Brain microvascular endothelial cell (primary cell): ENCODE results near the gene OR56B1.
"Not testable (repeated sequence)": the region's sequence is repeated elsewhere in the genome, so short reads cannot be mapped to it uniquely, and the experiment has no call there.

Source experiments
- DNase-seq: peaks from one replicate; pipeline ENCODE4 v3.0.0-alpha.2; 2020
- H3K27ac ChIP-seq: fragments of 250-450 bp; sonication (Bioruptor Pico); 2 replicates; pipeline ENCODE4 v1.5.1; 2020; ENCODE audit warnings: mild to moderate bottlenecking, moderate library complexity
- H3K27me3 ChIP-seq: fragments of 250-450 bp; sonication (Bioruptor Pico); replicated peaks from 2 replicates; pipeline ENCODE4 v1.5.1; 2020; ENCODE audit warnings: mild to moderate bottlenecking
- H3K36me3 ChIP-seq: fragments of 250-450 bp; sonication (Bioruptor Pico); replicated peaks from 2 replicates; pipeline ENCODE4 v1.5.1; 2020; ENCODE audit warnings: mild to moderate bottlenecking
- H3K4me3 ChIP-seq: 2 replicates; pipeline ENCODE4 v1.5.1; 2011; ENCODE audit warnings: low read depth, mild to moderate bottlenecking, control low read depth, low read length, moderate library complexity
- CTCF ChIP-seq: IDR thresholded peaks from 2 replicates; pipeline ENCODE4 v1.5.1; 2011; ENCODE audit warnings: low read depth, mild to moderate bottlenecking, moderate library complexity, low read length, control low read depth, inconsistent platforms; ENCODE audit errors: missing control alignments
- in situ Hi-C: cut with HindIII; loops from 2 replicates; pipeline ENCODE4 v1.10.0; 2017; ENCODE audit warnings: low sequenced_read_pairs, low pct_ligation_motif_present

OR56B1 gene

GRCh38 chr11:5700421-5701054, 35.7 kb upstream of the OR56B1 start:
- DNase-seq, result no peak
- Histone ChIP-seq H3K36me3 (peaks cover 17% of the 10 kb centered on the region), H3K27me3 (no peaks in the 10 kb centered on the region), H3K27ac (no peak overlapping the region), H3K4me3 (no peak overlapping the region)
- in situ Hi-C loops, result no loop called here
- no peak for TF ChIP-seq CTCF

GRCh38 chr11:5701055-5701577, 35.1 kb upstream of the OR56B1 start:
- Histone ChIP-seq H3K27me3 (no peaks in the 10 kb centered on the region), H3K4me3 (no peak overlapping the region), H3K36me3 (peaks cover 15% of the 10 kb centered on the region), H3K27ac (no peak overlapping the region)
- DNase-seq, result no peak
- in situ Hi-C loops, result no loop called here
- no peak for TF ChIP-seq CTCF

- no peak for TF ChIP-seq CTCF
- Histone ChIP-seq H3K36me3 (peaks cover 11% of the 10 kb centered on the region), H3K27ac (no peak overlapping the region), H3K4me3 (no peak overlapping the region), H3K27me3 (no peaks in the 10 kb centered on the region)
- DNase-seq, result no peak
- in situ Hi-C loops, result no loop called here
Measured at GRCh38 chr11:5703741-5704536, 32.3 kb upstream of the OR56B1 start.

GRCh38 chr11:5705688-5706087, 30.6 kb upstream of the OR56B1 start:
- Histone ChIP-seq H3K27ac (no peak overlapping the region), H3K36me3 (peaks cover 11% of the 10 kb centered on the region), H3K27me3 (no peaks in the 10 kb centered on the region), H3K4me3 (no peak overlapping the region)
- in situ Hi-C loops, result no loop called here
- no peak for DNase-seq
- no peak for TF ChIP-seq CTCF

- Histone ChIP-seq H3K4me3 (no peak overlapping the region), H3K36me3 (peaks cover 10% of the 10 kb centered on the region), H3K27ac (no peak overlapping the region), H3K27me3 (no peaks in the 10 kb centered on the region)
- in situ Hi-C loops, result no loop called here
- no peak for DNase-seq
- peak; percentile 25 for TF ChIP-seq CTCF
Measured at GRCh38 chr11:5712507-5712906, 23.7 kb upstream of the OR56B1 start.

GRCh38 chr11:5713695-5714094, 22.6 kb upstream of the OR56B1 start:
- no peak overlapping the region for H3K4me3 ChIP-seq
- H3K27ac ChIP-seq, result no peak overlapping the region
- no peaks in the 10 kb centered on the region for H3K27me3 ChIP-seq
- DNase-seq, result no peak
- peaks cover 3% of the 10 kb centered on the region for H3K36me3 ChIP-seq
- in situ Hi-C loops, result no loop called here
- no peak for TF ChIP-seq CTCF

GRCh38 chr11:5716518-5716917, 19.7 kb upstream of the OR56B1 start:
- H3K4me3 ChIP-seq, in situ Hi-C loops, H3K27ac ChIP-seq, H3K36me3 ChIP-seq, DNase-seq, H3K27me3 ChIP-seq: not testable (repeated sequence)
